HG03342 (cell line): ENCODE results near the gene PANK2.
"Not testable (repeated sequence)": the region's sequence is repeated elsewhere in the genome, so short reads cannot be mapped to it uniquely, and the experiment has no call there.

Experiments used
- ATAC-seq: cut with Tn5 transposase; IDR thresholded peaks from one replicate; pipeline ENCODE4 v1.9.1; 2021; ENCODE audit warnings: mild to moderate bottlenecking, moderate library complexity; ENCODE audit not compliant: unreplicated experiment

PANK2 gene

DNA sequence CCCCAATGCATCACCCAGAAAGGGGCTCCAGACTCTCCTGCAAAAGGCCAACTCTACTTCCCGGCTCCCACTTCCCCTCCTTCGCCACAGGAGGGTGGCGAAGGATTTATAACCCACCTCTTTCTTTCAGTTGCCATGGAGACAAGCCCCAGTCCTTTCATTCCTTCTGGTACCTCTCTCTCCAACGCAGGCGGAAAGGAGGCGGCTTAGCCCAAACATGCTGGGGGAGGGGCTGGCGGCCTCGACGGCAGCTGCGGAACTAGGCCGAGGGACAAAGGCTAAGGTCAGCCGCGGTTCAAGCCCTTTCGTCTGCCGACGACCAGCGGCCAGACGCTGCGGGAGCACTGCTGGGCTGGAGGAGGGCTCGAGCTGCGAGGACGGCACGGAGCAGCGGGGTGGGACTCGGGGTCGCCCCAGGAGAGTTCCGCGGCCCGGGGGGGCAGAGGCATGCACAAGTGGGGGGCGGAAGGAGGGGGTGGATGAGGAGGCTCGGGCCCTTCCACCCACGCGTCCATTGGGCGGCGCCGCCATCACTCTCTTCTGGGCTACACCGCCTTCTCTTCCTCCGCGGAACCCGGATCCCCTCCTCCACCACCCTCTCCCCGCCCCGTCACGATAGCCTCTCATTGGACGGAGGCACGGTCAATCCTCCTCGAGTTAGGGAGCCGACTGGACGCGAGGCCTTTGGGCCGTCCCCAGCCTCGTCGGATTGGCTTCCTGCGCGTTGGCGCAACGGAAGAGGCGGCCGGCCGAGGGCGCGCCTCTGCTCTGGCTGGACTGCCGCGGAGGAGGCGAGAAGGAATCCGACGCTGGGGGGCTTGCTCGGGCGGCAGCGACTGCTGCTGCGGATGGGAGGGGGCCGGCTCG, at the start of gene PANK2:
Gene PANK2 (plus strand): TSS at position 766 of the 867 bp plus-strand sequence.
- ATAC-seq, result peak; percentile 92

DNA sequence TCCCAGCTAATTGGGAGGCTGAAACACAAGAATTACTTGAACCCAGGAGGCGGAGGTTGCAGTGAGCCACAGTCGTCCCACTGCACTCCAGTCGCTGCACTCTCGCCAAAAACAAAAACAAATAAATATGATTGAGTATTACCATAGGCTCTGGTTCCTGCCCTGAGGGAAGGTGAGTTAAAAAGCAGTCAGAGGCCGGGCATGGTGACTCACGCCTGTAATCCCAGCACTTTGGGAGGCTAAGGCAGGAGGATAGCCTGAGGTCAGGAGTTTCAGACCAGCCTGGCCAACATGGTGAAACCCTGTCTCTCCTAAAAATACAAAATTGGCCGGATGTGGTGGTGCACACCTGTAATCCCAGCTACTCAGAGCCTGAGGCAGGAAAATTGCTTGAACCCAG, 49.0 kb upstream of the PANK2 start:
- not testable (repeated sequence) for ATAC-seq

- ATAC-seq, result no peak
Observed at GRCh38 chr20:3842348-3842930, 46.7 kb upstream of the PANK2 start.

- no peak for ATAC-seq
Observed at GRCh38 chr20:3843490-3843889, 45.7 kb upstream of the PANK2 start.

- not testable (repeated sequence) for ATAC-seq
Observed at GRCh38 chr20:3843990-3844619, 45.1 kb upstream of the PANK2 start.

- no peak for ATAC-seq
Observed at GRCh38 chr20:3846378-3846739, 42.8 kb upstream of the PANK2 start.

DNA sequence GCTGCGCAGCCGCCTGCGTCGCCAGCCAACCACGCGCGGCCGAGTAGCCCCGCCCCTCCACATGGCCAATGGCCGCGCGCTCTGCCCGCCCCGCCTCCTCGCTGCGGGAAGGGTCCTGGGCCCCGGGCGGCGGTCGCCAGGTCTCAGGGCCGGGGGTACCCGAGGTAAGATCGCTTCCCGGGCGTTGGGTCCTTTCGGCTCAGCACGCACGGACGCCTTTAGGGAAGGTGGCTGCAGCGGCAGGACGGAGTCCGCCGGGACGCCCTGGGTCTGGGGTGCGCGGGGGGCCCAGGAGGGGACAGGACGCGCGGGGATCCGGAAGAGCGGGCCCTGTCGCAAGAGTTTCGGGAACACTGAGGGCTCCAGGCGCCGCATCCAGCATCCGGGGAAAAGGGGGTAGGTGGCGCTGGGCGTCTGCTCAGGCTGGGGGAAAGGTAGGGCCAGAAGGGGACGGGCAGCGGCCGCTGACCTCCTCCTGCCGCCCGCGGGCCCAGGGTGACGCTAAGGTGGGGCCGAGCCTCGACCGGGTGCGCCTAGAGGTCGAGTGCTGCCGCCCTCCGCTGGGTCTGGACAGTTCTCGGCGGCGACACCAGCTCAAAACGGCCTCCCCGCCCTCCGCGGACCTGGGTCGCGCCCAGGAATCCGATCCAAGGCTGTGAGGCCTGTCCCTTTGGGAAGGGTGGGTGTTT, 42.3 kb upstream of the PANK2 start, which contains the start of gene MAVS:
Gene MAVS (plus strand): TSS at position 95 of the 689 bp plus-strand sequence. CDS start 7,791 bp downstream, outside the sequence.
- peak; percentile 88 for ATAC-seq

- no peak for ATAC-seq
Observed at GRCh38 chr20:3847429-3847940, 41.7 kb upstream of the PANK2 start.

DNA sequence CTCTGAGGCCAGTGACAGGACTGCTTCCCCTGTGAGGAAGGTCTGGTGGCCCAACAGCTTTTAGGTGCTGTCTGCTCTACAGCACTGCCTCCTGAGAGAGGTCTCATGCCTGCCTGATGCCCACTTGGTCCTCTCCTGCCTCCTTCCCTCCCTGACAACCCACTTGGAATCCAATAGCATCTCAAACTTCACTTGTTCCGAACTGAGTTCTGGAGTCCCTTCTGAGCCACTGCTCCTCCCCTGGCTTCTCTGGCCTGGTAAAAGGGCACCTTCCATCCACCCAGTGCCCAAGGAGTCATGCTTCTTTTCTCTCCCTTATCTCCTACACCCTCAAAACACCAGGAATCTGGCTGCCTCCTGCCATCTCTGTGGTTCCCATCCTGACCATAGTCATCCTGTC, 40.6 kb upstream of the PANK2 start:
- ATAC-seq, result no peak

DNA sequence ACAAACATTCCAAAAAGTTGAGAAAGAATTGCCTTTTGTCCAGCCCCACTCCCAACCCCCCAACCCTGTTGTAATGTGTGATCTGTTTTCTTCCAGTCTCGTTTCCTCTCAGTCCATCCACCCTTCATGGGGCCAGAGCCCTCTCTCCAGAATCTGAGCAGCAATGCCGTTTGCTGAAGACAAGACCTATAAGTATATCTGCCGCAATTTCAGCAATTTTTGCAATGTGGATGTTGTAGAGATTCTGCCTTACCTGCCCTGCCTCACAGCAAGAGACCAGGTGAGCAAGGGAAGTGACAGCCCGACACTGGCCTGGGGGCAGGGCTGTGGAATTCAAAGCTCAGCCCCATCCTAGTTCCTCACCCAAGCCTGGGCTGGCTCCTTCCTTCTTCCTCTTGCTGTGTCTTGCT, 34.7 kb upstream of the PANK2 start:
- no peak for ATAC-seq

DNA sequence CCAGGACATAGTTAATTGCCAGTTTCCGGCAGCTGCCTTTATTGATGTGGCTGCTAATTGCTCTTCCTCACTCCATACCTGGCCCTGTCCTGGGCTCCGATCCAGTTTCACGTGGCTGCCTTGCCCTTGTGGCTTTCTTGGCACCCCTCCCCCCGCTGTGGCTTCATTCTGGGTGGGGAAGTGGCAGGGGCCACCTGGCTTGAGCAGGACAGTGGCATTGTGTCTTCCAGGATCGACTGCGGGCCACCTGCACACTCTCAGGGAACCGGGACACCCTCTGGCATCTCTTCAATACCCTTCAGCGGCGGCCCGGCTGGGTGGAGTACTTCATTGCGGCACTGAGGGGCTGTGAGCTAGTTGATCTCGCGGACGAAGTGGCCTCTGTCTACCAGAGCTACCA, 31.8 kb upstream of the PANK2 start:
- ATAC-seq, result no peak

GRCh38 chr20:3858689-3859088, 30.5 kb upstream of the PANK2 start:
- no peak for ATAC-seq

DNA sequence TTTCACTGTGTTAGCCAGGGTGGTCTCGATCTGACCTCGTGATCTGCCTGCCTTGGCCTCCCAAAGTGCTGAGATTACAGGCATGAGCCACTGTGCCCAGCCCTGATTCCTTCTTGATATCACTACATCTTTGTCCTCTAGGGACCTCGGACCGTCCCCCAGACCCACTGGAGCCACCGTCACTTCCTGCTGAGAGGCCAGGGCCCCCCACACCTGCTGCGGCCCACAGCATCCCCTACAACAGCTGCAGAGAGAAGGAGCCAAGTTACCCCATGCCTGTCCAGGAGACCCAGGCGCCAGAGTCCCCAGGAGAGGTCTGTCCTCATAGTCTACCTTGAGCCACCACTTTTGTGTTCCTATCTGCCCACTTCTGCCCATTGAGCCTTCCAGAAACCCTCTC, 28.0 kb upstream of the PANK2 start:
- ATAC-seq, result no peak

GRCh38 chr20:3862333-3862732, 26.9 kb upstream of the PANK2 start:
- ATAC-seq, result no peak

DNA sequence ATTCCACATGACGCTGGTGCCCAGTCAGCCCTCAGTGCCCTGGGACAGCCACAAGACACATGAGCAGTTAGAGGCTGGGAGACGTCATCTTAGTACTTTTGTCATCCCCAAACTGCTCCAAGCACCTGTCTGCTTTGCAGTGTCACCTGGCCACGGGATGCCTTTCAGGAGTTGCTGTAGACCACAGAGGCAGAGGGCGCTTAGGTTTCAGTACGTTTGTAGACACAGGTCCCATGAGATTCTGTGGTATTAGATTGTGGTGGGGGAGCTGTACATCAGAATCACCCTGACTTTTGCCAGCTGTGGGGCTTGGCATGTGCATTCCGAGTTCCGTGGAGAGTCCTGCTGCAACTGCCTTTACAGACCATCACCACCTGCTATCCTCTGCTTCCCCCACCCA, 25.9 kb upstream of the PANK2 start:
- ATAC-seq, result no peak

DNA sequence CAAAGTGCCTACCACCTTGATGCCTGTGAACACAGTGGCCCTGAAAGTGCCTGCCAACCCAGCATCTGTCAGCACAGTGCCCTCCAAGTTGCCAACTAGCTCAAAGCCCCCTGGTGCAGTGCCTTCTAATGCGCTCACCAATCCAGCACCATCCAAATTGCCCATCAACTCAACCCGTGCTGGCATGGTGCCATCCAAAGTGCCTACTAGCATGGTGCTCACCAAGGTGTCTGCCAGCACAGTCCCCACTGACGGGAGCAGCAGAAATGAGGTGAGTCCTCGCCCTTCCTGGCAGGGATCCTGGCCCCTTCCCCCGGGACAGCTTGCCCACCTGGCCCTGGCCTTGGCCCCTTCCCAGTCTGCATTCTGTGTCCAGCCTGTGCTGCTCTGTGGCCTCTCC, 24.7 kb upstream of the PANK2 start:
- ATAC-seq, result no peak

DNA sequence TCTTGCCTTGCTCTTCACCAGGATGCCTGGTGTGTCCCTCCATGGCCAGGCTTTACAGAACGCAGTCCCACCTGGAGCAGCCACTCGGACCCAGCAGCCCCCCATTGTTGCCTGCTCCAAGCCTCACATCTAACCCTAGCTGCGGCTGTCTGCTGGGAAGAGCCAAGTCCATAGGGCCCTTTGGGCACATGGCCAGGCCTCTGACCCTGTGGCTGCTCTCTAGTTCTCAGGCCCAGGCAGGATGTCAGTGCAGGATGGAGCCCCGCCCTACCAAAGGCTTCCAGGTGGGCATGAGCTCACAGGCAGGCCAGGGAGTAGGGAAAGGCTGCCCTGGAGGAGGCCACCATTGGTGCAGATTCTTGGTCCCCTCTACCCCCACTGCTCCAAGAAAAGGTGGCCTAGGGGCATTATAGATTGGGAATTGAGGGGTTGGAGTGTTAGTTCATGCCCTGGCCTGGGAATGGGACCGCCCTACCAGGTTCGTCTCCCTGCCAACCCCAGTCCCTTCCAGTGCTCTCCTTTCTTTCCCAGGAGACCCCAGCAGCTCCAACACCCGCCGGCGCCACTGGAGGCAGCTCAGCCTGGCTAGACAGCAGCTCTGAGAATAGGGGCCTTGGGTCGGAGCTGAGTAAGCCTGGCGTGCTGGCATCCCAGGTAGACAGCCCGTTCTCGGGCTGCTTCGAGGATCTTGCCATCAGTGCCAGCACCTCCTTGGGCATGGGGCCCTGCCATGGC, 23.9 kb upstream of the PANK2 start:
- no peak for ATAC-seq

DNA sequence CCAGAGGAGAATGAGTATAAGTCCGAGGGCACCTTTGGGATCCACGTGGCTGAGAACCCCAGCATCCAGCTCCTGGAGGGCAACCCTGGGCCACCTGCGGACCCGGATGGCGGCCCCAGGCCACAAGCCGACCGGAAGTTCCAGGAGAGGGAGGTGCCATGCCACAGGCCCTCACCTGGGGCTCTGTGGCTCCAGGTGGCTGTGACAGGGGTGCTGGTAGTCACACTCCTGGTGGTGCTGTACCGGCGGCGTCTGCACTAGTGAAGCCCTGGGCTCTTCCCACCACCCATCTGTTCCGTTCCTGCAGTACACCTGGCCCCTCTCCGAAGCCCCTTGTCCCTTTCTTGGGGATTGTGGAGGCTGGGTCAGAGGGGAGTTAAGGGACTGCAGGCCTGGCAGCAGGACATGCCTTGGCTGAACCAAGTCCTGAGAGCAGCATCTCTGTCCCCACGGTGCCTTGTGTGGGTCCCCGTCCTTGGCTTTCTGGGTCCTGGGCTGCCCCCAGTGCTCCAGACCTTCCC, 23.2 kb upstream of the PANK2 start:
- ATAC-seq, result no peak

GRCh38 chr20:3866464-3866863, 22.7 kb upstream of the PANK2 start:
- ATAC-seq, result no peak

DNA sequence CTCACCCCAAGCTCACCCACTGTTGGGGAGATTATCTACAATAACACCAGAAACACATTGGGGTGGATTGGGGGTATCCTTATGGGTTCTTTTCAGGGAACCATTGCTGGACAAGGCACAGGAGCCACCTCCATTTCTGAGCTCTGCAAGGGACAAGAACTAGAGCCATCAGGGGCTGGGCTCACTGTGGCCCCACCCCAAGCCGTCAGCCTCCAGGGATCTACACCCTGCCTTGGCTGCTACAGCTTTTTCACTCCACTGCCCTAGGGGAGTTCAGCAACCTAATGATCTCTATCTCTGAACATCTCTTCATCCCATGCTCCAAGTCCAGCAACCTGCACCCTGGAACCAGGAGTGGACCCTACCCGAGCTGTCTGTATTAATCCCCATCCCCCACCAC, 21.4 kb upstream of the PANK2 start:
- no peak for ATAC-seq
